Measurements from ENCODE around the gene RASL10A. TPM values are rescaled to one million over a fixed set of nuclear protein-coding genes. Genes with fewer than 3 reads are reported as not detected.

The RASL10A gene
- total and polyA plus RNA-seq, 2 experiments from 2014 or later = 0.20 TPM; not detected in 1

- peaks cover 24% of the 10 kb centered on the region for H3K79me2 ChIP-seq (ENCODE audit: insufficient read depth)
- H3K9me3 ChIP-seq (ENCODE audit: low read depth) = no peaks in the 10 kb centered on the region
- in situ Hi-C loops (cut with MboI) = no loop called here
- WGBS, 2 experiments (ENCODE audit: low coverage in 1 of 2, low lambda C conversion rate in 2 of 2, missing lambda C conversion rate in 2 of 2) = 1 to 2% methylated on average over 36 to 81 of the region's 83 CpGs
- H3F3A ChIP-seq (ENCODE audit: insufficient read depth) = no peaks in the 10 kb centered on the region
- peaks cover 21% of the 10 kb centered on the region for H3K4me1 ChIP-seq (ENCODE audit: insufficient read depth)
- peak overlapping the region; percentile 98 for H2AFZ ChIP-seq
- H3K27ac ChIP-seq = peak overlapping the region; percentile 51
- no peaks in the 10 kb centered on the region for H3K9me2 ChIP-seq (ENCODE audit: insufficient read depth)
- TF ChIP-seq EZH2phosphoT487 (IDR thresholded peaks at IDR 0.05; ENCODE audit: insufficient read depth, low read depth) (no peak), EZH2 (IDR thresholded peaks at IDR 0.05; ENCODE audit: insufficient read depth, poor library complexity, severe bottlenecking) (no peak)
- no peaks in the 10 kb centered on the region for H3K27me3 ChIP-seq (replicated peaks; ENCODE audit: insufficient read depth)
- H3K4me3 ChIP-seq = peak overlapping the region; percentile 87
- peak overlapping the region; percentile 96 for H3K4me2 ChIP-seq (ENCODE audit: unreplicated experiment)
- H4K20me1 ChIP-seq (ENCODE audit: insufficient read depth) = no peaks in the 10 kb centered on the region
- H3K9ac ChIP-seq = peak overlapping the region; percentile 84
- peak; percentile 94 for DNase-seq
- H3K36me3 ChIP-seq (ENCODE audit: low read depth) = no peaks in the 10 kb centered on the region
These were observed 8.5 kb downstream of the RASL10A start for GRCh38 chr22:29306835-29307595.

GRCh38 chr22:29306175-29306834 is 9.2 kb downstream of the RASL10A start, which contains the start of gene GAS2L1:
Gene GAS2L1, plus strand, starts transcription at chr22:29306650. Its CDS starts 1,456 bp downstream, at chr22:29308106.
- H3F3A ChIP-seq (ENCODE audit: insufficient read depth) = peaks cover 3% of the 10 kb centered on the region
- H4K20me1 ChIP-seq (ENCODE audit: insufficient read depth) = no peaks in the 10 kb centered on the region
- H3K36me3 ChIP-seq (ENCODE audit: low read depth) = no peaks in the 10 kb centered on the region
- H3K9me3 ChIP-seq (ENCODE audit: low read depth) = no peaks in the 10 kb centered on the region
- TF ChIP-seq EZH2phosphoT487 (IDR thresholded peaks at IDR 0.05; ENCODE audit: insufficient read depth, low read depth) (no peak), EZH2 (IDR thresholded peaks at IDR 0.05; ENCODE audit: insufficient read depth, poor library complexity, severe bottlenecking) (no peak)
- peak within 1 kb of the TSS; percentile 87 for H3K4me3 ChIP-seq
- no peaks in the 10 kb centered on the region for H3K27me3 ChIP-seq (replicated peaks; ENCODE audit: insufficient read depth)
- H3K9ac ChIP-seq = peak within 1 kb of the TSS; percentile 84
- H3K79me2 ChIP-seq (ENCODE audit: insufficient read depth) = peaks cover 24% of the 10 kb centered on the region
- H2AFZ ChIP-seq = peak within 1 kb of the TSS; percentile 98
- H3K4me1 ChIP-seq (ENCODE audit: insufficient read depth) = peaks cover 16% of the 10 kb centered on the region
- in situ Hi-C loops (cut with MboI) = no loop called here
- DNase-seq = peak; percentile 94
- H3K27ac ChIP-seq = peak within 1 kb of the TSS; percentile 51
- WGBS, 2 experiments (ENCODE audit: low coverage in 1 of 2, low lambda C conversion rate in 2 of 2, missing lambda C conversion rate in 2 of 2) = 0 to 1% methylated on average over 26 to 40 of the region's 40 CpGs
- no peaks in the 10 kb centered on the region for H3K9me2 ChIP-seq (ENCODE audit: insufficient read depth)
- peak within 1 kb of the TSS; percentile 96 for H3K4me2 ChIP-seq (ENCODE audit: unreplicated experiment)

- in situ Hi-C loops (cut with MboI) = no loop called here
- Histone ChIP-seq H3K4me2 (ENCODE audit: unreplicated experiment) (no peak overlapping the region), H3K79me2 (ENCODE audit: insufficient read depth) (peaks cover 24% of the 10 kb centered on the region), H4K20me1 (ENCODE audit: insufficient read depth) (no peaks in the 10 kb centered on the region), H3K27me3 (replicated peaks; ENCODE audit: insufficient read depth) (no peaks in the 10 kb centered on the region), H3K4me1 (ENCODE audit: insufficient read depth) (peaks cover 13% of the 10 kb centered on the region), H2AFZ (peak overlapping the region; percentile 98; the same call in 1 of the 2 replicates), H3F3A (ENCODE audit: insufficient read depth) (peaks cover 8% of the 10 kb centered on the region), H3K9me3 (ENCODE audit: low read depth) (no peaks in the 10 kb centered on the region), H3K36me3 (ENCODE audit: low read depth) (no peaks in the 10 kb centered on the region), H3K9ac (no peak overlapping the region), H3K9me2 (ENCODE audit: insufficient read depth) (no peaks in the 10 kb centered on the region), H3K27ac (no peak overlapping the region), H3K4me3 (no peak overlapping the region)
- TF ChIP-seq EZH2 (IDR thresholded peaks at IDR 0.05; ENCODE audit: insufficient read depth, poor library complexity, severe bottlenecking) (no peak), EZH2phosphoT487 (IDR thresholded peaks at IDR 0.05; ENCODE audit: insufficient read depth, low read depth) (no peak)
- 60 to 66% methylated on average over 7 of the region's 7 CpGs for WGBS, 2 experiments (ENCODE audit: low coverage in 1 of 2, low lambda C conversion rate in 2 of 2, missing lambda C conversion rate in 2 of 2)
- DNase-seq = no peak
These were observed 9.7 kb downstream of the RASL10A start for GRCh38 chr22:29305836-29306174.

- Histone ChIP-seq H3K4me2 (ENCODE audit: unreplicated experiment) (no peak overlapping the region), H3K27ac (no peak overlapping the region), H4K20me1 (ENCODE audit: insufficient read depth) (no peaks in the 10 kb centered on the region), H3F3A (ENCODE audit: insufficient read depth) (peaks cover 30% of the 10 kb centered on the region), H3K4me1 (ENCODE audit: insufficient read depth) (no peaks in the 10 kb centered on the region), H3K9ac (no peak overlapping the region), H3K4me3 (no peak overlapping the region), H3K9me3 (ENCODE audit: low read depth) (no peaks in the 10 kb centered on the region), H3K27me3 (replicated peaks; ENCODE audit: insufficient read depth) (no peaks in the 10 kb centered on the region), H3K36me3 (ENCODE audit: low read depth) (peaks cover 26% of the 10 kb centered on the region), H3K79me2 (ENCODE audit: insufficient read depth) (peaks cover 5% of the 10 kb centered on the region; the same call in 1 of the 2 replicates), H3K9me2 (ENCODE audit: insufficient read depth) (no peaks in the 10 kb centered on the region), H2AFZ (no peak overlapping the region)
- DNase-seq = no peak
- 28 to 29% methylated on average over 11 to 13 of the region's 13 CpGs for WGBS, 2 experiments (ENCODE audit: low coverage in 1 of 2, low lambda C conversion rate in 2 of 2, missing lambda C conversion rate in 2 of 2)
- in situ Hi-C loops (cut with MboI) = no loop called here
- TF ChIP-seq EZH2phosphoT487 (IDR thresholded peaks at IDR 0.05; ENCODE audit: insufficient read depth, low read depth) (no peak), EZH2 (IDR thresholded peaks at IDR 0.05; ENCODE audit: insufficient read depth, poor library complexity, severe bottlenecking) (no peak)
These were observed 12.6 kb downstream of the RASL10A start for GRCh38 chr22:29302681-29303465.

Data from GM23248 (cell line).